NB4 (cell line): ENCODE measurements around the gene SLC18A3.

Experiments
- CTCF ChIP-seq: IDR thresholded peaks from one replicate; pipeline ENCODE4 v1.5.1; 2012; ENCODE audit warnings: low read depth, low read length
- MYC ChIP-seq: IDR thresholded peaks from 2 replicates; pipeline ENCODE4 v1.6.1; 2011; ENCODE audit warnings: low read depth, low read length

GRCh38 chr10:49606981-49607535 lies 3.1 kb upstream of the SLC18A3 start:
- no peak for TF ChIP-seq CTCF
- peak; percentile 61 for TF ChIP-seq MYC
